Caco-2 (cell line): ENCODE measurements around the gene ETFA. TPM values are rescaled to one million over a fixed set of nuclear protein-coding genes. Genes with fewer than 3 reads are reported as not detected.

Experiments used
- BruUV-seq: library from RNA; stranded (reverse); fragments of 400-500 nt; replicated peaks from 2 replicates; lab custom pipeline; 2021; lab: Mats Ljungman, UMichigan
- CTCF ChIA-PET: fragments of 300-600 bp; sonication (Branson Sonifier 250); formaldehyde crosslinking; loops from one replicate; lab custom pipeline; 2022; ENCODE audit warnings: antibody characterized with exemption; lab: Charles Lee
- POLR2A ChIA-PET: fragments of 300-600 bp; sonication (Branson Sonifier 250); formaldehyde crosslinking; loops from one replicate; lab custom pipeline; 2022; ENCODE audit warnings: antibody characterized with exemption; lab: Charles Lee
- DNase-seq, 2 experiments: peaks; one replicate each; pipeline versions ENCODE4 v3.0.0 to v3.0.0-alpha.2; 2020 to 2022
- H3K27me3 ChIP-seq: replicated peaks from 2 replicates; pipeline ENCODE4 v1.6.0; 2011; ENCODE audit warnings: low read length; ENCODE audit not compliant: control insufficient read depth, insufficient read depth
- H3K36me3 ChIP-seq: 2 replicates; pipeline ENCODE4 v1.5.1; 2011; ENCODE audit warnings: low read length; ENCODE audit not compliant: control insufficient read depth, insufficient read depth
- H3K4me1 ChIP-seq: fragments of 250-450 bp; sonication (Bioruptor Pico); 2 replicates; pipeline ENCODE4 v1.5.1; 2020; ENCODE audit warnings: mild to moderate bottlenecking
- H3K4me3 ChIP-seq: 2 replicates; pipeline ENCODE4 v1.5.1; 2011; ENCODE audit warnings: low read depth, mild to moderate bottlenecking, control low read depth, low read length
- H3K9me3 ChIP-seq: fragments of 250-450 bp; sonication (Bioruptor Pico); 2 replicates; pipeline ENCODE4 v1.5.1; 2020; ENCODE audit warnings: mild to moderate bottlenecking, moderate library complexity
- H3K27ac Mint-ChIP-seq: one replicate; pipeline ENCODE4 v1.8.0; 2022; ENCODE audit warnings: mixed read lengths; ENCODE audit not compliant: unreplicated experiment
- H3K27me3 Mint-ChIP-seq: one replicate; pipeline ENCODE4 v1.8.0; 2022; ENCODE audit warnings: mixed read lengths; ENCODE audit not compliant: insufficient read depth, unreplicated experiment
- H3K36me3 Mint-ChIP-seq: one replicate; pipeline ENCODE4 v1.8.0; 2022; ENCODE audit warnings: mild to moderate bottlenecking, mixed read lengths; ENCODE audit not compliant: insufficient read depth, unreplicated experiment
- H3K4me1 Mint-ChIP-seq: one replicate; pipeline ENCODE4 v1.8.0; 2022; ENCODE audit warnings: low read depth, mixed read lengths; ENCODE audit not compliant: unreplicated experiment
- H3K4me3 Mint-ChIP-seq: one replicate; pipeline ENCODE4 v1.8.0; 2022; ENCODE audit warnings: mild to moderate bottlenecking, moderate library complexity, mixed read lengths; ENCODE audit not compliant: unreplicated experiment
- H3K9me3 Mint-ChIP-seq: one replicate; pipeline ENCODE4 v1.8.0; 2022; ENCODE audit warnings: mixed read lengths; ENCODE audit not compliant: unreplicated experiment
- intact Hi-C: fragments of 100-400 bp; cut with micrococcal nuclease; formaldehyde crosslinking; loops from one replicate; pipeline ENCODE4 v1.10.0; 2022; ENCODE audit not compliant: unreplicated experiment
- total RNA-seq: library from RNA; stranded (reverse); gene quantifications from 2 replicates; pipeline ENCODE4 v1.2.3, GENCODE V29; 2022
- TF ChIP-seq, protein P1 (sequence below), 2 experiments: fragments of 200-600 bp in 1 of 2; IDR thresholded peaks; 1 replicate in 1 of 2; 2 replicates in 1 of 2; pipeline versions ENCODE4 v1.5.1 to v1.8.0; 2011 to 2022; ENCODE audit warnings: antibody characterized with exemption in 1 of 2, control low read depth in 1 of 2, inconsistent platforms in 1 of 2, low read depth in 1 of 2, low read length in 1 of 2, mild to moderate bottlenecking in 1 of 2, moderate library complexity in 1 of 2; ENCODE audit not compliant: insufficient read depth in 1 of 2, severe bottlenecking in 1 of 2, unreplicated experiment in 1 of 2

Gene ETFA
- total RNA-seq, 1 experiment from 2014 or later: 260 TPM

DNA sequence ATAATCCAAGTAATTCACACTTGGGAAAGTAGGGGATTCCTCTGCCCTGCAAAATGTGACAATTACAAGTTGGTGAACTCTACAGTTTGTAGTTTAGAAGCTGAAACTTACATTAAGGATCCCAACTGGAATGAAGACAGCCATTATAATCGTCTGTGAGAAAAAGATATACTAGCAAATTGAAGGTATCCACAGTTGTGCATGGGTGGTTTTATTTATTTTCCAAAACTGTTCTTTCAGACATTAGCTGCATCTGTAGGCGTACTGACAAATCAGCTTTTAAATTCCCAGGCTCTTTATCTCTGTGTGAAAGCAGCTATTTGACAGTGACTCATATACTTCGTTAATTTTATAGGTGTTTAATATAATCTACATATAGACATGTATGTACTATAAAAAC is 12.8 kb upstream of the ETFA start:
- H3K9me3 Mint-ChIP-seq: no peaks in the 10 kb centered on the region
- no peaks in the 10 kb centered on the region for H3K36me3 Mint-ChIP-seq
- TF ChIP-seq, protein P1, sequence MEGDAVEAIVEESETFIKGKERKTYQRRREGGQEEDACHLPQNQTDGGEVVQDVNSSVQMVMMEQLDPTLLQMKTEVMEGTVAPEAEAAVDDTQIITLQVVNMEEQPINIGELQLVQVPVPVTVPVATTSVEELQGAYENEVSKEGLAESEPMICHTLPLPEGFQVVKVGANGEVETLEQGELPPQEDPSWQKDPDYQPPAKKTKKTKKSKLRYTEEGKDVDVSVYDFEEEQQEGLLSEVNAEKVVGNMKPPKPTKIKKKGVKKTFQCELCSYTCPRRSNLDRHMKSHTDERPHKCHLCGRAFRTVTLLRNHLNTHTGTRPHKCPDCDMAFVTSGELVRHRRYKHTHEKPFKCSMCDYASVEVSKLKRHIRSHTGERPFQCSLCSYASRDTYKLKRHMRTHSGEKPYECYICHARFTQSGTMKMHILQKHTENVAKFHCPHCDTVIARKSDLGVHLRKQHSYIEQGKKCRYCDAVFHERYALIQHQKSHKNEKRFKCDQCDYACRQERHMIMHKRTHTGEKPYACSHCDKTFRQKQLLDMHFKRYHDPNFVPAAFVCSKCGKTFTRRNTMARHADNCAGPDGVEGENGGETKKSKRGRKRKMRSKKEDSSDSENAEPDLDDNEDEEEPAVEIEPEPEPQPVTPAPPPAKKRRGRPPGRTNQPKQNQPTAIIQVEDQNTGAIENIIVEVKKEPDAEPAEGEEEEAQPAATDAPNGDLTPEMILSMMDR (IDR thresholded peaks at IDR 0.05; ENCODE audit: insufficient read depth in 1 of 2, low read depth in 1 of 2, low read length in 1 of 2, severe bottlenecking in 1 of 2, unreplicated experiment in 1 of 2): no peak
- BruUV-seq: no TSS peak
- intact Hi-C loops: no loop called here
- ChIA-PET POLR2A (no interaction called here), CTCF (no interaction called here)
- H3K27ac Mint-ChIP-seq: no peak overlapping the region
- DNase-seq: no peak
- H3K4me3 Mint-ChIP-seq: no peak overlapping the region
- H3K4me1 Mint-ChIP-seq: no peaks in the 10 kb centered on the region
- H3K27me3 ChIP-seq: no peaks in the 10 kb centered on the region
- H3K36me3 ChIP-seq: no peaks in the 10 kb centered on the region
- no peaks in the 10 kb centered on the region for H3K9me3 ChIP-seq
- no peaks in the 10 kb centered on the region for H3K4me1 ChIP-seq
- no peak overlapping the region for H3K4me3 ChIP-seq
- no peaks in the 10 kb centered on the region for H3K27me3 Mint-ChIP-seq

DNA sequence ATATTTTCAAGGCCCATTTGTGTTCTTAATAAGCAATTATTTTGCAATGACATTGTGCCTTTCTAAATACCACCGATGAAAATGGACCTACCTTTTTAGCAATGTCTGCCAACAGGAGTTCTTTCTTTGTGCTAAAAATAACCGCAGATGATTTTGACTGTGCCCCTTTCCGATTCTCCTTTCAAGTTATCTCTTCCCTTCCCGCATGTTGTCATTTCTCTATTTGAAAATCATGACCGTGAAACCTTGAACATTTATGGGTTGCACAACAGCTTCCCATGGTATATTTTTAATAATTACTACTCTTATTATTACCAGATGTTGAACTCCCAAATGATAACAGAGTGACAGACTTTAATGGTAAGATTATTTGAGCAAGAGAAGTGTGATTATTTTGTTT is 10.3 kb upstream of the ETFA start:
- Mint-ChIP-seq H3K27me3 (no peaks in the 10 kb centered on the region), H3K27ac (no peak overlapping the region), H3K4me3 (no peak overlapping the region), H3K36me3 (no peaks in the 10 kb centered on the region), H3K9me3 (no peaks in the 10 kb centered on the region), H3K4me1 (no peaks in the 10 kb centered on the region)
- CTCF ChIA-PET: no interaction called here
- DNase-seq: no peak
- Histone ChIP-seq H3K36me3 (no peaks in the 10 kb centered on the region), H3K27me3 (no peaks in the 10 kb centered on the region), H3K4me1 (no peaks in the 10 kb centered on the region), H3K4me3 (no peak overlapping the region), H3K9me3 (no peaks in the 10 kb centered on the region)
- intact Hi-C loops: no loop called here
- TF ChIP-seq, protein P1 (IDR thresholded peaks at IDR 0.05; ENCODE audit: insufficient read depth in 1 of 2, low read depth in 1 of 2, low read length in 1 of 2, severe bottlenecking in 1 of 2, unreplicated experiment in 1 of 2): no peak
- BruUV-seq: no TSS peak
- POLR2A ChIA-PET: no interaction called here

DNA sequence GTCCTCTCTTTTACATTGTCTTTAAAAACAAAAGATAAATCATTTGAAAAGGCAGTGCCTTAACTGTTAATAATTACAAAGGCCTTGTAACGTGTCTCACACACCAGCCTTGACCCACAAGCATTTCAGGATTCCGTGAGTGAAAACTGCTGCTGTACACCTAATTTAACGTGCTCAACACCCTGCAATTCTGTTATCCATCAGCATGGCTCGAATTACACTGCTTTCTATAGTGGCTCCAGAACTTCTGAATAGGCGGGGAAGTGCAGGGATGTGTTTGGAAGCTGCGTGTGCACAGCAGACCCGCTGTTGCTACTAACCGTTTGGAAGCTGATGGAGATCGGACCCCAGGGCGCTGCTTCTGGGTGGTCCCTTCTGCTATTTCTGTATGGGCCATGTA is 9.9 kb upstream of the ETFA start:
- Mint-ChIP-seq H3K36me3 (no peaks in the 10 kb centered on the region), H3K27ac (no peak overlapping the region), H3K4me1 (no peaks in the 10 kb centered on the region), H3K4me3 (no peak overlapping the region), H3K27me3 (no peaks in the 10 kb centered on the region), H3K9me3 (no peaks in the 10 kb centered on the region)
- no peak for DNase-seq
- CTCF ChIA-PET: no interaction called here
- no peaks in the 10 kb centered on the region for H3K4me1 ChIP-seq
- intact Hi-C loops: no loop called here
- POLR2A ChIA-PET: no interaction called here
- no peak overlapping the region for H3K4me3 ChIP-seq
- no peaks in the 10 kb centered on the region for H3K9me3 ChIP-seq
- H3K27me3 ChIP-seq: no peaks in the 10 kb centered on the region
- BruUV-seq: no TSS peak
- TF ChIP-seq, protein P1 (IDR thresholded peaks at IDR 0.05; ENCODE audit: insufficient read depth in 1 of 2, low read depth in 1 of 2, low read length in 1 of 2, severe bottlenecking in 1 of 2, unreplicated experiment in 1 of 2): no peak
- H3K36me3 ChIP-seq: no peaks in the 10 kb centered on the region
